Natural killer cell (primary cell): ENCODE results near the gene PRSS23. TPM values are rescaled to one million over a fixed set of nuclear protein-coding genes. Genes with fewer than 3 reads are reported as not detected.

Experiments used
- ATAC-seq, 3 donors: fragments of 150-1000 bp in 2 of 3; fragments of 200-7000 bp in 1 of 3; cut with Tn5 transposase; 1 replicate in 1 of 3; 2 replicates in 2 of 3; pipeline ENCODE4 v1.10.0; 2021; ENCODE audit warnings: mild to moderate bottlenecking in 2 of 3, moderate library complexity in 2 of 3
- DNase-seq, 2 donors: peaks; one replicate each; pipeline versions ENCODE4 v3.0.0 to v3.0.0-alpha.2; 2013 to 2021; ENCODE audit warnings: mixed read lengths in 1 of 2
- H3K27ac ChIP-seq: one replicate; pipeline ENCODE4 v1.5.1; 2013; ENCODE audit warnings: mild to moderate bottlenecking, low read length
- H3K27me3 ChIP-seq: one replicate; pipeline ENCODE4 v1.6.1; 2013; ENCODE audit warnings: low read length; ENCODE audit not compliant: control insufficient read depth, insufficient read depth
- H3K36me3 ChIP-seq: one replicate; pipeline ENCODE4 v1.6.1; 2013; ENCODE audit warnings: low read length; ENCODE audit not compliant: control insufficient read depth, insufficient read depth
- H3K4me1 ChIP-seq: one replicate; pipeline ENCODE4 v1.6.1; 2013; ENCODE audit warnings: low read length; ENCODE audit not compliant: control insufficient read depth, insufficient read depth
- H3K4me3 ChIP-seq: one replicate; pipeline ENCODE4 v1.5.1; 2013; ENCODE audit warnings: low read length
- H3K9me3 ChIP-seq: one replicate; pipeline ENCODE4 v1.6.1; 2013; ENCODE audit warnings: low read length; ENCODE audit not compliant: control insufficient read depth, insufficient read depth
- H3K27ac Mint-ChIP-seq, 2 donors: one replicate each; pipeline ENCODE4 v1.8.0; 2022; ENCODE audit warnings: mild to moderate bottlenecking in 2 of 2, mixed read lengths in 2 of 2, moderate library complexity in 1 of 2
- H3K27me3 Mint-ChIP-seq, 2 donors: one replicate each; pipeline ENCODE4 v1.8.0; 2022; ENCODE audit warnings: low read depth in 2 of 2, mixed read lengths in 2 of 2
- H3K36me3 Mint-ChIP-seq: one replicate; pipeline ENCODE4 v1.8.0; 2022; ENCODE audit warnings: mixed read lengths
- H3K4me1 Mint-ChIP-seq, 2 donors: one replicate each; pipeline ENCODE4 v1.8.0; 2022; ENCODE audit warnings: mixed read lengths in 2 of 2
- H3K4me3 Mint-ChIP-seq: one replicate; pipeline ENCODE4 v1.8.0; 2022; ENCODE audit warnings: mild to moderate bottlenecking, moderate library complexity, mixed read lengths
- H3K9me3 Mint-ChIP-seq, 2 donors: one replicate each; pipeline ENCODE4 v1.8.0; 2022; ENCODE audit warnings: mixed read lengths in 2 of 2
- WGBS: methylation state at CpG from one replicate; pipeline ENCODE4 v1.1.7; 2013; ENCODE audit warnings: missing lambda C conversion rate; ENCODE audit not compliant: insufficient coverage; 5-methylcytosine and 5-hydroxymethylcytosine counted together
- intact Hi-C: fragments of 100-400 bp; cut with micrococcal nuclease; formaldehyde crosslinking; loops from one replicate; pipeline ENCODE4 v1.14.2; 2022
- total RNA-seq, 4 donors: library from RNA; stranded (reverse); fragments of 120-200 nt in 1 of 4; gene quantifications; one replicate each; pipeline versions ENCODE4 v1.2.3 to v1.2.4, GENCODE V29; 2013 to 2022
- TF ChIP-seq, protein P1 (sequence below): fragments of 200-600 bp; IDR thresholded peaks from one replicate; pipeline ENCODE4 v1.8.0; 2022; ENCODE audit warnings: antibody characterized with exemption

PRSS23 gene
- total RNA-seq, 3 donors from 2014 or later (not counting 1 experiment from before 2014, with no cell fraction given): 79.3 to 96.5 (median 84.3) TPM

DNA sequence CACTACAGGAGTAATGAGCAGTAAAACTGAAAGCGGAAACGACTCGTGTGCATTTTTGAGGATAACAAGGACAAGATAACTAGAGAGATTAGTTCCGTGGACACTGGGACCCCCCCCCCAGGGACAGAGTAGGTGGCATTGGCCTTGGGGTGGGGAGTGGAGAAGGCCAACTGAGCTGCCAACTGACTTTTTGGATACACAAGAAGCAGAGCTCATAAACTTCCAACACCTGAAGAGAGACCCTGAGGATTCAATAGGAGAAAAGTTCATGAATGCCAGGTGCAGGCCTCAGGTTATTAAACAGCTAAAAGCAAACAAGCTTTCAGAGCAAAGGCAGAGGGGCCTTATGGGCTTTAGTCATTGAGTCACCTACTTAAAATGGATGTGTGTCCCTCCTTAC, 17.6 kb upstream of the PRSS23 start:
- intact Hi-C loops: no loop called here
- no peaks in the 10 kb centered on the region for H3K9me3 Mint-ChIP-seq
- Histone ChIP-seq H3K9me3 (no peaks in the 10 kb centered on the region), H3K4me3 (no peak overlapping the region), H3K27ac (no peak overlapping the region), H3K4me1 (no peaks in the 10 kb centered on the region), H3K27me3 (no peaks in the 10 kb centered on the region), H3K36me3 (no peaks in the 10 kb centered on the region)
- peaks cover 15 to 35% of the 10 kb centered on the region in 2 donors for H3K27me3 Mint-ChIP-seq
- H3K27ac Mint-ChIP-seq: no peak overlapping the region
- H3K4me3 Mint-ChIP-seq: no peak overlapping the region
- H3K4me1 Mint-ChIP-seq: no peaks in the 10 kb centered on the region
- 90% methylated on average over 4 of the region's 4 CpGs for WGBS
- TF ChIP-seq, protein P1, sequence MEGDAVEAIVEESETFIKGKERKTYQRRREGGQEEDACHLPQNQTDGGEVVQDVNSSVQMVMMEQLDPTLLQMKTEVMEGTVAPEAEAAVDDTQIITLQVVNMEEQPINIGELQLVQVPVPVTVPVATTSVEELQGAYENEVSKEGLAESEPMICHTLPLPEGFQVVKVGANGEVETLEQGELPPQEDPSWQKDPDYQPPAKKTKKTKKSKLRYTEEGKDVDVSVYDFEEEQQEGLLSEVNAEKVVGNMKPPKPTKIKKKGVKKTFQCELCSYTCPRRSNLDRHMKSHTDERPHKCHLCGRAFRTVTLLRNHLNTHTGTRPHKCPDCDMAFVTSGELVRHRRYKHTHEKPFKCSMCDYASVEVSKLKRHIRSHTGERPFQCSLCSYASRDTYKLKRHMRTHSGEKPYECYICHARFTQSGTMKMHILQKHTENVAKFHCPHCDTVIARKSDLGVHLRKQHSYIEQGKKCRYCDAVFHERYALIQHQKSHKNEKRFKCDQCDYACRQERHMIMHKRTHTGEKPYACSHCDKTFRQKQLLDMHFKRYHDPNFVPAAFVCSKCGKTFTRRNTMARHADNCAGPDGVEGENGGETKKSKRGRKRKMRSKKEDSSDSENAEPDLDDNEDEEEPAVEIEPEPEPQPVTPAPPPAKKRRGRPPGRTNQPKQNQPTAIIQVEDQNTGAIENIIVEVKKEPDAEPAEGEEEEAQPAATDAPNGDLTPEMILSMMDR: no peak
- no peak for DNase-seq
- no peaks in the 10 kb centered on the region for H3K36me3 Mint-ChIP-seq
- ATAC-seq: no peak

DNA sequence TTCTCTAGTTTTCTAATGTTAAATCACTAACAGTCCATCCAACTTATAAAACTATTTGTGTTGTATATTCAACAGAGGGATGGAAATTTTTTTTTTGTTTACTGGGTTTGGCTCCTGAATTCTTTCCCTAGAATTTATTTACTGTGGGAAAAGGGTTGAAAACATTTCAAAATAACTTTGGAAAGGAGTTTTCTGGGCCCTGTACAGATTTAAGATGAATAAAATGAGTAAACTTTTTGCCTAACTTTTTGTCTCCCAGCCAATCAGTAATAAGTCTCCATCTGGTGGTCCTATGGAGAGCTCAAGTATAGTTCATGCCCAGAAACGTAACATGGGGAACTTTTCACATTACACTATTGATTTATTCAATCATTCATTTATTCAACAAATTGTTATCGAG, 16.7 kb upstream of the PRSS23 start:
- no peak overlapping the region for H3K4me3 Mint-ChIP-seq
- H3K27ac ChIP-seq: no peak overlapping the region
- DNase-seq: no peak
- WGBS: 91% methylated on average over 2 of the region's 2 CpGs
- H3K36me3 Mint-ChIP-seq: no peaks in the 10 kb centered on the region
- no peaks in the 10 kb centered on the region for H3K4me1 Mint-ChIP-seq
- intact Hi-C loops: no loop called here
- H3K27ac Mint-ChIP-seq: no peak overlapping the region
- peaks cover 14 to 36% of the 10 kb centered on the region in 2 donors for H3K27me3 Mint-ChIP-seq
- H3K9me3 ChIP-seq: no peaks in the 10 kb centered on the region
- TF ChIP-seq, protein P1: no peak
- no peaks in the 10 kb centered on the region for H3K9me3 Mint-ChIP-seq
- no peaks in the 10 kb centered on the region for H3K27me3 ChIP-seq
- H3K36me3 ChIP-seq: no peaks in the 10 kb centered on the region
- H3K4me1 ChIP-seq: no peaks in the 10 kb centered on the region
- H3K4me3 ChIP-seq: no peak overlapping the region
- no peak for ATAC-seq

DNA sequence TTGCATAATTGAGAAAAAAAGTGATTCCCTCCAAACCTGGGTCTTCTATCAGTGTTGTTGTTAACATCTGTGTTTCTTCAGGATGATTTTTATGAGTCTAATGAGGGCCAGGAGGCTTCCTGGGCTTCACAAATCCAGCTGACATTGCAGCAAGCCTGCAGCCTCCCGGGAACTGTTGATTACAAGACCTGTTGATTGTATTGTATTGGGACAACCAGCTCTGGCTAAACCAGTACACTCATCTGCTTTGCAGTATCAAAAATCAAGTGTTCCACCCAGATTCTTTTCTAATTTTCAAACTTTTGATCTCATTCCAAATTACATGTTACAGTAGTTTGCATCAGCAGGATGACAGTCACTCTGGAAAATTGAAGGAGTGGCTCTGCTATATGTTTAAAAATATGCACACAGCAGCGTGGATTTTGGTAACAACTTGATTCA, 16.1 kb upstream of the PRSS23 start:
- TF ChIP-seq, protein P1: no peak
- H3K4me1 ChIP-seq: no peaks in the 10 kb centered on the region
- WGBS: 91% methylated on average over 2 of the region's 2 CpGs
- H3K36me3 ChIP-seq: no peaks in the 10 kb centered on the region
- H3K36me3 Mint-ChIP-seq: no peaks in the 10 kb centered on the region
- no peaks in the 10 kb centered on the region for H3K4me1 Mint-ChIP-seq
- no peak overlapping the region for H3K27ac ChIP-seq
- H3K4me3 ChIP-seq: no peak overlapping the region
- H3K9me3 ChIP-seq: no peaks in the 10 kb centered on the region
- no peak overlapping the region for H3K27ac Mint-ChIP-seq
- intact Hi-C loops: no loop called here
- no peaks in the 10 kb centered on the region for H3K9me3 Mint-ChIP-seq
- no peaks in the 10 kb centered on the region for H3K27me3 ChIP-seq
- no peak for ATAC-seq
- no peak overlapping the region for H3K4me3 Mint-ChIP-seq
- no peak for DNase-seq
- peaks cover 14 to 30% of the 10 kb centered on the region in 2 donors for H3K27me3 Mint-ChIP-seq

DNA sequence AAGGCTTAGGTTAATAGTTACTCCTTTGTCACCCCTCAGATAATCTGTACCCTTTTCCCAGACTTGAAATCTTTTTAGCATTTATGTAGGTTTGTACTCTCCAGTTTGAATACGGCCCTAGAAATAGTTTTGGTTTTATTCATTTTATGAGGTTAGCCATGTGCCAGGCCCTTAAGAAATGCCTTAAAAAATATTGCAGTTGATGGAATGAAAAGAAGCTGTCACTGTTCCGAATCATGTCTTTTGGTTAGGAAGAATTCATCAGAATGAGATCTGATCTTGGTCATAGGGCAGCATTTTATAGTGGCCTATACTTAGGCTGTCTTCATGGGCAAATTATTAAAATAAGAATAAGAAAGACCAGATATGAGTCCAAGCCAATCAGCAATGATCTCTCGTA, 14.8 kb upstream of the PRSS23 start:
- Mint-ChIP-seq H3K4me3 (no peak overlapping the region), H3K36me3 (no peaks in the 10 kb centered on the region), H3K9me3 (no peaks in the 10 kb centered on the region), H3K27me3 (peaks cover 8 to 19% of the 10 kb centered on the region in 2 donors), H3K27ac (no peak overlapping the region), H3K4me1 (no peaks in the 10 kb centered on the region)
- no peaks in the 10 kb centered on the region for H3K36me3 ChIP-seq
- H3K4me3 ChIP-seq: no peak overlapping the region
- intact Hi-C loops: no loop called here
- H3K4me1 ChIP-seq: no peaks in the 10 kb centered on the region
- TF ChIP-seq, protein P1: no peak
- ATAC-seq (no peak), DNase-seq (no peak)
- H3K9me3 ChIP-seq: no peaks in the 10 kb centered on the region
- H3K27me3 ChIP-seq: no peaks in the 10 kb centered on the region
- no peak overlapping the region for H3K27ac ChIP-seq
- 94% methylated on average over 3 of the region's 3 CpGs for WGBS
